NCI-H524 (cell line): ENCODE data around the gene GGTLC2.

ENCODE experiments used
- DNase-seq, 2 experiments: peaks; one replicate each; lab custom pipeline; 2025; lab: John Stamatoyannopoulos, UW

GGTLC2 gene

DNA sequence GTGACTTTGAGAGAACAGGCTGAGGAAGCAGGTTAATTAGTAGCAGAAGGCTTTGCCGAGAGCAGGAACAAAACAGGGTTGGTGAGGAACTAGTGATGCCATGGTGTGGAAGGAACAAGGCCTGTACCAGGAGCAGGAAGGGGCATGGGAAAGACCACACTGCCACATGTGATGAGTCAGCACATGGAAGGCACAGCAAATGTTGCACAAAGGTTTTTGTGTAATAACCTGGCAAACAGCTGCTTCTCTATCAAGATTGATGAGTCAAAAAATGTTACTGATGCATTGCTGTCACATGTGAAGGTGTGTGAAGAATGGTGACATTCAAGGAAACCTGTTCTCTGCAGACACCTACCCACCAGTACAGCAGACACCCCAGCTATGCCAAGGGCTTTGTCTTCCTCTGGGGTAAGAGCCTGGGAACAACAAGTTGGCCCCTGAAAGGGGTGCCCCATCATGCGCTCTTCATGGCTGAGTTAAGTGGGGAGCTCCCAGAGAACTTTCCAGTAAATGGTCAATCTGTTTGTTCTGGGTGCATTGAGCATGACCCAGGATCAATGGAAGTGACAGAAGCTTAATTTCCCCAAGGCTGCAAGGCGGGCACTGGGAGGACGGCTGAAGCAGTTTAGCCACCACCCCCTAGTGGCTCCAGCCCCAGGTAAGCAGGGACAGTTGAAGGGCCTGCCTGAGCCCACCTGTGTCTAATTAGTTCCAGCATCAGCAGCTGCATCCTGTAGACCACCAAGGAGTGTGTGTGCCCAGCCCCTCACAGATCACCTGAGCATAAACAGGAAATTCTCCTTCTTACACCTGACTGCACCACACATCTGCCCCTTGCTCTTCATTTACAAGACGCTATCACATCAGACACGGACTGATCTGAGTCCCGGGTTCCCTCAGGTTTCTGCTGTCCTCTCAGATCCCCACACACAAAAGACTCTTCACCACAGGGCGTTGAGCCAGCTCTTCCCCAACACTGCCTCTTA, 47.6 kb downstream of the GGTLC2 start:
- no peak for DNase-seq

DNA sequence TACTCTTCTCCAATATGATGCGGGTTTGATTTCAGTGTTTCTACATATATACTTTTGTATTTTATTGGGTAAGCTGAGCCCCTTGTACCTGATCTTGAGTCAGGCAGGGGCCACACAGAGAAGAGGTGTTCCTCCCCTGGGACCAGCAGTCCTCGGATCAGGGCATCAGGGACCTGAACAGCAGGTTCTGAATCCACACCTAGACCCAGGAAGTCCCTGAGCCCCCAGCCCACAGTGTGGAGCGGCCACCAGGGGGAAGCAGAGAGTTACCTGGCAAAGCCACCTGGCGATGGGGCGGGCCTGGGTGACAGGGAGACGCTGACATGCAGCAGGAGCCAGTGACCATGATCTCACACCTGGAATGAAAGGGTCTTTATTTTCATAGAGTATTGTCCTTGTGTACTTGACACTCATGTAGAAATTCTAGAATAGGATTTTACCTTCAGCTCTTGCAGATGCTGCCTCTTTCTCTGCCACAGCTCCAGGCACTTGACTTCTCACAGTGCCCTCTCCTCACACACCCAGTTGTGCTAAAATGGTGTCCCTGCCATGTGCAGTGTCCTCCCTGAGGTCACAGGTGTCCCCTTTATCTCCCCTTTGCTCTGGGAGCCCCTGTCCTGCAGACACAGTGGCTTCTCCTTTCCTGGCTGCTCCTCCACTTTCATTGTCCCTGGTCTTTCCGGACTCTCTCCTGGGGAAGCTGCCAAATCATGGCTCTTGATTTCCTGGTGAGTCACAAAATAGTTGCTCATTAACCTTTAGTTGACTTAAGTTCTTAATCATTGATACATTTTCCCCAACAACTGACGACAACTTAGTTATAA, 48.5 kb downstream of the GGTLC2 start:
- peak in 1 of 2 experiments; percentile 39 for DNase-seq

DNA sequence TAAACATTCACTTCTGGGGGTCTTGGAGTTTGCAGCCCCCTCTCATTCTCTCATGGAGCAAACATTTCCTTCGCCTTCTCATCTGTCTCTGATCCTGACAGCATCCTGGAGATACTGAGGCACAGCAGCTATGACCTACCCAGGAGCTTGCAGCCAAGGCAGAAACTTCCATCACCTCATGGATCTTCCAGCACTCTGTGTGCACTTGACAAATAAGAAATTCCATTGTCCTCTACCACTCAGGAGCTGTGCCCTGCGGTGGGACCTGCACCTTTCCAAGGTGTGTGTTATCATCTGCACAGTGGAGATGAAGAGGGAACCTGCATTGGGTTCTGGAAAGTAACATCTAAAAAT, 49.1 kb downstream of the GGTLC2 start:
- no peak for DNase-seq

DNA sequence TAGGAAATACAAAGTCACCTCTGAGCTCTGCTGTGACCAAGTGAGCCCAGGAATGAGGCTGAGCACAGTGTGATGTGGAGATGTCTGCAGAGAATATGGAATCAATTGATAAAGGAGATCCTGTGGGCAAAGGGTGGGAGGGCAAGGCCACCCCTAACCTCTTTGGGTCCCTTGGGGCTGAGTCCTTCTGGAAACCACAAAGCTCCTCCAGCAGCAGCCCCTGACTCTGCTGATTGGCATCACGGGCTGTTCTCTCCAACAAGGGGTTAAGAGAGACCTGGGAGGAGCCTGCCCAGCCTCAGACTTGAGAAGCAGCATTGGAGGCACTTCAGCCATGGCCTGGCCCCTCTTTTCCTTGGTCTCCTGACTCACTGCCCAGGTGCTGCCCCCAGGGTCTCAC, 49.7 kb downstream of the GGTLC2 start:
- no peak for DNase-seq

DNA sequence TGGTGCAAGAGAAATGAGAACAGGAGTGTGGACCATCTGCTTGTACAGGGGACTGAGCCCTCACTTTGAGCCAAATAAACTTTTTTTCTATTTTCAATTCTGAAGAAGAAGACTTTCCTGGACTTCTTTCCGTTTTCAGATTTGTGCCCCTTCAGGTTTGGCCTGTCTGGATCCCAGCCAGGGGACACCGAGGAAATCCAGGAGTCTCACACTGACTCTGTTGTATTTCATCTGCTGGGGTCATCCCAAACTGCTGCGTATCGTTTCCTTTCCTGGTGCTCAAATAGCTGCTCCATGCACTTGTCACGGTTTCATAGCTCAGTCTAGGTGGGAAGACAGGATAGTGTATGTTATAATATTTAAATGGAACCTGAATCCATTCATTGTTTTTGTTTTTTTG, 51.7 kb downstream of the GGTLC2 start:
- no peak for DNase-seq
